Gastroesophageal sphincter (tissue), 3 donors: ENCODE results near the gene PRR12.

Source experiments
- EP300 ChIP-seq: sonication (generic); formaldehyde crosslinking; IDR thresholded peaks from one replicate; pipeline ENCODE4 v1.6.1; 2017; ENCODE audit warnings: antibody characterized with exemption, mild to moderate bottlenecking
- POLR2A ChIP-seq, 2 donors: fragments of 450-650 bp; IDR thresholded peaks; one replicate each; pipeline ENCODE4 v1.6.1; 2017; ENCODE audit warnings: antibody characterized with exemption in 2 of 2, mild to moderate bottlenecking in 2 of 2, moderate library complexity in 1 of 2
- TF ChIP-seq, protein P1 (sequence below), 4 experiments: fragments of 200-600 bp in 2 of 4; fragments of 450-650 bp in 2 of 4; sonication (generic) in 1 of 4; IDR thresholded peaks; one replicate each; pipeline ENCODE4 v1.5.1; 2017 to 2019; ENCODE audit warnings: antibody characterized with exemption in 4 of 4, mild to moderate bottlenecking in 2 of 4, moderate library complexity in 2 of 4

DNA sequence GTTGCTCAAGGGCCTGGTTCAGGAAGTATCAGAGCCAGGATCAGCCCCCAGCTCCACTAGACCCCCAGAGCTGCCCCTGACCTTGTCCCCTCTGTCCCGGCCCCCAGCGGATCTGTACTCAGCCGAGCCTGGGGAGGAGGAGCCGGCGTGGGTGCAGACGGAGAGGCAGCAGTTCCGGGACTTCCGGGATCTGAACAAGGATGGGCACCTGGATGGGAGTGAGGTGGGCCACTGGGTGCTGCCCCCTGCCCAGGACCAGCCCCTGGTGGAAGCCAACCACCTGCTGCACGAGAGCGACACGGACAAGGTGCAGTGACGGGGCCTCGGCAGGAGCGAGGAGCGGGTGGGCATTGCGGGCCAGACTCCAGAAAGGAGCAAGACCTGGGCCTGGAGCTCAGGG, 48.5 kb upstream of the PRR12 start:
- TF ChIP-seq, protein P1, sequence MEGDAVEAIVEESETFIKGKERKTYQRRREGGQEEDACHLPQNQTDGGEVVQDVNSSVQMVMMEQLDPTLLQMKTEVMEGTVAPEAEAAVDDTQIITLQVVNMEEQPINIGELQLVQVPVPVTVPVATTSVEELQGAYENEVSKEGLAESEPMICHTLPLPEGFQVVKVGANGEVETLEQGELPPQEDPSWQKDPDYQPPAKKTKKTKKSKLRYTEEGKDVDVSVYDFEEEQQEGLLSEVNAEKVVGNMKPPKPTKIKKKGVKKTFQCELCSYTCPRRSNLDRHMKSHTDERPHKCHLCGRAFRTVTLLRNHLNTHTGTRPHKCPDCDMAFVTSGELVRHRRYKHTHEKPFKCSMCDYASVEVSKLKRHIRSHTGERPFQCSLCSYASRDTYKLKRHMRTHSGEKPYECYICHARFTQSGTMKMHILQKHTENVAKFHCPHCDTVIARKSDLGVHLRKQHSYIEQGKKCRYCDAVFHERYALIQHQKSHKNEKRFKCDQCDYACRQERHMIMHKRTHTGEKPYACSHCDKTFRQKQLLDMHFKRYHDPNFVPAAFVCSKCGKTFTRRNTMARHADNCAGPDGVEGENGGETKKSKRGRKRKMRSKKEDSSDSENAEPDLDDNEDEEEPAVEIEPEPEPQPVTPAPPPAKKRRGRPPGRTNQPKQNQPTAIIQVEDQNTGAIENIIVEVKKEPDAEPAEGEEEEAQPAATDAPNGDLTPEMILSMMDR (IDR thresholded peaks at IDR 0.05) = no peak
- no peak for TF ChIP-seq POLR2A (IDR thresholded peaks at IDR 0.05)
- TF ChIP-seq EP300 = no peak
